GM12878 (cell line): ENCODE measurements around the gene MAGIX. TPM values are rescaled to one million over a fixed set of nuclear protein-coding genes. Genes with fewer than 3 reads are reported as not detected.
A peak's percentile ranks its signal among the peaks of the same experiment; 100 is the strongest.
"Not testable (repeated sequence)": the region's sequence is repeated elsewhere in the genome, so short reads cannot be mapped to it uniquely, and the experiment has no call there.

Experiments used
- ATAC-seq: fragments of 200-7000 bp; cut with Tn5 transposase; 3 replicates; pipeline ENCODE4 v1.9.1; 2020; ENCODE audit warnings: mild to moderate bottlenecking, moderate library complexity
- BruUV-seq: library from RNA; stranded (reverse); fragments of 400-500 nt; replicated peaks from 2 replicates; lab custom pipeline; 2021; lab: Mats Ljungman, UMichigan
- CTCF ChIA-PET: fragments of 300-600 bp; sonication (Branson Sonifier 250); formaldehyde crosslinking; extraction: SDS; loops from one replicate; lab custom pipeline; 2021; ENCODE audit warnings: inconsistent platforms; lab: Yijun Ruan, JAX
- POLR2A ChIA-PET: fragments of 350-600 bp; formaldehyde crosslinking; extraction: SDS; loops from one replicate; lab custom pipeline; 2021; ENCODE audit warnings: inconsistent platforms; lab: Charles Lee
- RAD21 ChIA-PET: fragments of 300-600 bp; sonication (Branson Sonifier 250); formaldehyde crosslinking; loops from one replicate; lab custom pipeline; 2023; ENCODE audit warnings: antibody characterized with exemption; ENCODE audit not compliant: unreplicated experiment; lab: Charles Lee
- SMC1A ChIA-PET: fragments of 300-600 bp; sonication (Branson Sonifier 250); formaldehyde crosslinking; loops from one replicate; lab custom pipeline; 2023; ENCODE audit not compliant: unreplicated experiment, uncharacterized antibody; lab: Charles Lee
- DNase-seq: peaks from one replicate; pipeline ENCODE4 v3.0.0-alpha.2; 2011; ENCODE audit warnings: low read depth, low spot score
- FAIRE-seq: peaks from 3 replicates; lab custom pipeline; 2011; peaks lifted over from hg19 to GRCh38; lab: Jason Lieb, UNC
- H2AFZ ChIP-seq: 2 replicates; pipeline ENCODE4 v1.6.0; 2011; ENCODE audit warnings: low read depth, low read length, control low read depth; ENCODE audit not compliant: control insufficient read depth
- H3K27ac ChIP-seq: 2 replicates; pipeline ENCODE4 v1.5.1; 2011; ENCODE audit warnings: control low read depth; ENCODE audit not compliant: control insufficient read depth, insufficient read depth
- H3K27me3 ChIP-seq, 2 experiments: replicated peaks in 1 of 2; 2 replicates each; pipeline versions ENCODE4 v1.6.0 to v1.6.1; 2011; ENCODE audit warnings: low read length in 1 of 2; ENCODE audit not compliant: control insufficient read depth in 2 of 2, insufficient read depth in 2 of 2
- H3K36me3 ChIP-seq, 2 experiments: 2 replicates each; pipeline ENCODE4 v1.5.1; 2011; ENCODE audit warnings: low read length in 1 of 2; ENCODE audit not compliant: control insufficient read depth in 2 of 2, insufficient read depth in 2 of 2
- H3K4me1 ChIP-seq: 2 replicates; pipeline ENCODE4 v1.6.1; 2011; ENCODE audit warnings: mild to moderate bottlenecking, low read length, moderate library complexity, mixed read lengths; ENCODE audit not compliant: control insufficient read depth, insufficient read depth
- H3K4me2 ChIP-seq: 2 replicates; pipeline ENCODE4 v1.6.0; 2011; ENCODE audit warnings: control low read depth; ENCODE audit not compliant: control insufficient read depth, insufficient read depth
- H3K4me3 ChIP-seq: fragments of 200-600 bp; sonication (generic); 2 replicates; pipeline ENCODE4 v1.5.1; 2016
- H3K79me2 ChIP-seq: 2 replicates; pipeline ENCODE4 v1.6.0; 2011; ENCODE audit warnings: low read length; ENCODE audit not compliant: control insufficient read depth, insufficient read depth
- H3K9ac ChIP-seq: 2 replicates; pipeline ENCODE4 v1.8.0; 2011; ENCODE audit warnings: low read length, control low read depth, mixed read lengths; ENCODE audit not compliant: control insufficient read depth, insufficient read depth
- H3K9me3 ChIP-seq: replicated peaks from 3 replicates; pipeline ENCODE4 v1.5.1; 2011; ENCODE audit warnings: mild to moderate bottlenecking, low read length; ENCODE audit not compliant: control insufficient read depth, insufficient read depth
- H4K20me1 ChIP-seq: 2 replicates; pipeline ENCODE4 v1.6.0; 2011; ENCODE audit not compliant: control insufficient read depth, insufficient read depth
- CBFB ChIP-seq: IDR thresholded peaks from 2 replicates; pipeline ENCODE4 v1.6.1; 2016; ENCODE audit warnings: antibody characterized with exemption, low read depth
- CHD1 ChIP-seq: IDR thresholded peaks from 2 replicates; pipeline ENCODE4 v1.6.1; 2012; ENCODE audit warnings: low read depth, low read length, improper control_type of control experiment
- CTCF ChIP-seq, 3 experiments: IDR thresholded peaks in 2 of 3; conservative IDR thresholded peaks in 1 of 3; 2 replicates each; pipeline ENCODE4 v1.5.1; 2011; ENCODE audit warnings: low read depth in 3 of 3, low read length in 3 of 3, mild to moderate bottlenecking in 3 of 3, control low read depth in 2 of 3, moderate library complexity in 2 of 3, inconsistent platforms in 1 of 3, mixed read lengths in 1 of 3; ENCODE audit not compliant: control insufficient read depth in 2 of 3, insufficient read depth in 1 of 3; ENCODE audit errors: extremely low read depth in 1 of 3
- GATAD2B ChIP-seq: fragments of 450-650 bp; conservative IDR thresholded peaks from 2 replicates; pipeline ENCODE4 v1.6.1; 2017; ENCODE audit warnings: low read depth, mild to moderate bottlenecking, moderate library complexity
- RAD21 ChIP-seq: IDR thresholded peaks from 2 replicates; pipeline ENCODE4 v1.6.1; 2011; ENCODE audit warnings: mild to moderate bottlenecking, low read depth, low read length, moderate library complexity; ENCODE audit not compliant: insufficient read depth
- WGBS: methylation state at CpG from one replicate; pipeline ENCODE4 v1.1.6; 2016; ENCODE audit warnings: low lambda C conversion rate; ENCODE audit not compliant: insufficient replicate concordance, insufficient coverage; ENCODE audit errors: missing lambda C conversion rate; 5-methylcytosine and 5-hydroxymethylcytosine counted together
- in situ Hi-C: fragments of 300-500 bp; cut with MboI; formaldehyde crosslinking; loops from 9 replicates; pipeline ENCODE4 v1.14.3; 2018; ENCODE audit warnings: mixed read lengths
- intact Hi-C: fragments of 100-400 bp; cut with micrococcal nuclease; formaldehyde crosslinking; loops from one replicate; pipeline ENCODE4 v1.14.2; 2022; ENCODE audit not compliant: unreplicated experiment
- polyA plus RNA-seq, 11 experiments: library from polyadenylated mRNA; depleted of rRNA in 4 of 11; unstranded in 6 of 11; stranded (reverse) in 5 of 11; fragments of >200 nt; fragmentation: Nextera tagmentation in 4 of 11; fragmentation: Illumina TruSeq in 1 of 11; extraction: Ambion mirVana in 4 of 11; extraction: Trizol in 1 of 11; gene quantifications; 1 replicate in 1 of 11; 2 replicates in 10 of 11; pipeline versions ENCODE4 v1.2.1 to v1.2.3, GENCODE V29; 2011 to 2016; ENCODE audit warnings: inconsistent platforms in 2 of 11, missing spikeins in 2 of 11, low read depth in 1 of 11
- total RNA-seq, 4 experiments: library from RNA; depleted of rRNA in 3 of 4; stranded (reverse); fragments of >200 nt in 3 of 4; fragmentation: Illumina TruSeq in 1 of 4; extraction: Trizol in 1 of 4; gene quantifications; 2 replicates each; pipeline versions ENCODE4 v1.2.1 to v1.2.3, GENCODE V29; 2013 to 2021

The MAGIX gene
- total and polyA plus RNA-seq, 10 of the 15 experiments (the other 5 are each of a cell fraction or from before 2014, with no cell fraction given): 0.03 to 2.5 (median 0.82) TPM

GRCh38 chrX:49139713-49140112 lies 22.8 kb upstream of the MAGIX start (continued):
- no peak for TF ChIP-seq GATAD2B
- TF ChIP-seq CBFB: no peak
- no peak for TF ChIP-seq CHD1

GRCh38 chrX:49142264-49142663 lies 20.3 kb upstream of the MAGIX start:
- TF ChIP-seq RAD21 (0 out of 2 replicates have a peak, but pooled peaks have one; percentile 8), CTCF (IDR thresholded peaks at IDR 0.05 in 2 of 3, conservative IDR thresholded peaks at IDR 0.05 in 1 of 3; ENCODE audit: control insufficient read depth in 2 of 3, extremely low read depth in 1 of 3, insufficient read depth in 1 of 3, low read depth in 3 of 3, low read length in 3 of 3) (peak in 2 of 3 experiments; percentile 30 to 40; a peak in 2 of 6 replicates)
- POLR2A ChIA-PET, H3K27ac ChIP-seq, H3K4me3 ChIP-seq, H3K9me3 ChIP-seq, BruUV-seq, H2AFZ ChIP-seq, H3K4me1 ChIP-seq, ATAC-seq, DNase-seq, H3K9ac ChIP-seq, intact Hi-C loops, H3K36me3 ChIP-seq, in situ Hi-C loops, H3K4me2 ChIP-seq, FAIRE-seq, H3K27me3 ChIP-seq, H3K79me2 ChIP-seq, H4K20me1 ChIP-seq: not testable (repeated sequence)
- CTCF ChIA-PET: interaction anchor here (0.6 to 4.3 kb wide), 13 partner anchors 9 to 126 kb away, joined by 3 to 27 read pairs (median 6); no protein-coding TSS in a partner anchor
- RAD21 ChIA-PET: interaction anchor here (0.9 to 1.9 kb wide), 5 partner anchors 13 to 127 kb away, joined by 3 to 6 read pairs (median 4); no protein-coding TSS in a partner anchor
- SMC1A ChIA-PET: interaction anchor here (0.8 to 2.4 kb wide), 4 partner anchors 13 to 50 kb away, joined by 3 to 7 read pairs (median 4); no protein-coding TSS in a partner anchor
- 63% methylated on average over 9 of the region's 9 CpGs for WGBS

- intact Hi-C loops, H3K4me1 ChIP-seq, H3K4me3 ChIP-seq, H3K27me3 ChIP-seq, POLR2A ChIA-PET, DNase-seq, H3K27ac ChIP-seq, in situ Hi-C loops, H4K20me1 ChIP-seq, BruUV-seq, FAIRE-seq, H3K9me3 ChIP-seq, H2AFZ ChIP-seq, H3K4me2 ChIP-seq, H3K9ac ChIP-seq, ATAC-seq, H3K79me2 ChIP-seq, H3K36me3 ChIP-seq: not testable (repeated sequence)
- RAD21 ChIA-PET: interaction anchor here (1.9 kb wide), 1 partner anchor 12 kb away, joined by 6 read pairs; no protein-coding TSS in a partner anchor
- SMC1A ChIA-PET: interaction anchor here (1.1 to 2.4 kb wide), 4 partner anchors 12 to 50 kb away, joined by 4 to 7 read pairs (median 6); no protein-coding TSS in a partner anchor
- 40% methylated on average over 7 of the region's 7 CpGs for WGBS
- CTCF ChIA-PET: interaction anchor here (1.4 to 4.3 kb wide), 7 partner anchors 10 to 126 kb away, joined by 4 to 27 read pairs (median 11); no protein-coding TSS in a partner anchor
These were observed 19.4 kb upstream of the MAGIX start for GRCh38 chrX:49143154-49143553.
